GM18907 (cell line): ENCODE results near the gene TBL1X.
"Not testable (repeated sequence)": the region's sequence is repeated elsewhere in the genome, so short reads cannot be mapped to it uniquely, and the experiment has no call there.

Experiments used
- ATAC-seq: cut with Tn5 transposase; IDR thresholded peaks from one replicate; pipeline ENCODE4 v1.9.1; 2021; ENCODE audit warnings: mild to moderate bottlenecking, moderate library complexity; ENCODE audit not compliant: unreplicated experiment

TBL1X gene

DNA sequence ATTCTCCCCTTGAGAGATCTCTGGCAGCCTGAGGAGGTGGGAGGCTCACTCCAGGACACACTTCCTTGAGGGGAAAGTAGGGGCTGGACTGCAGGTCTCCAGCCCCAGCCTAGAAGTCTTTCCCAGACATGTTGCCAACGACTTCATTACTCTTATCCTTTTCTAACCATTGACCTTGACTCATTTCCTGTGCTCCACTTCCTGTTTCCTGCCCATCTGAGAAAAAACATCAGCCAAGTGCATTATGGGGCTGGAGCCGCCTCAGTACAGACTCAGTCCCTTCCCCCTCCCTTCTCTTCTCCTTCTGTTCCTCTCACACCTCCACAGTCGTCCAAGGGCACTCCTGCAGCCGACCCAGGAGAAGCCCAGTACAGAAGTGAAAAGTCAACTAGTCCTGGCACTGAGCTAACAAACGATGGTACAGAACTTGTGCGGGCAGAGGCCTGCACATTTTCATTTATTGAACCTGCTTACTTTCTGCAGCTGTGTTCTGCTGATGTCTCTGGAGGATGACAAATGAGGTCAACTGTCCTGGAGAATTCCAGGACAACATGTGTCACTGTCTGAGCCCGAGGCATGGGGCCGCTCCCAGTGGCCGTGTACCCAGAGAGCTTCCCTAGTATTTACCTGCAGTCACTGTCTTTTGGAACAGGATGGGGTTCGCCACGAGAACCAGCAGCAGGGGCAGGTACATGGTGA, 280.7 kb downstream of the TBL1X start:
- no peak for ATAC-seq

DNA sequence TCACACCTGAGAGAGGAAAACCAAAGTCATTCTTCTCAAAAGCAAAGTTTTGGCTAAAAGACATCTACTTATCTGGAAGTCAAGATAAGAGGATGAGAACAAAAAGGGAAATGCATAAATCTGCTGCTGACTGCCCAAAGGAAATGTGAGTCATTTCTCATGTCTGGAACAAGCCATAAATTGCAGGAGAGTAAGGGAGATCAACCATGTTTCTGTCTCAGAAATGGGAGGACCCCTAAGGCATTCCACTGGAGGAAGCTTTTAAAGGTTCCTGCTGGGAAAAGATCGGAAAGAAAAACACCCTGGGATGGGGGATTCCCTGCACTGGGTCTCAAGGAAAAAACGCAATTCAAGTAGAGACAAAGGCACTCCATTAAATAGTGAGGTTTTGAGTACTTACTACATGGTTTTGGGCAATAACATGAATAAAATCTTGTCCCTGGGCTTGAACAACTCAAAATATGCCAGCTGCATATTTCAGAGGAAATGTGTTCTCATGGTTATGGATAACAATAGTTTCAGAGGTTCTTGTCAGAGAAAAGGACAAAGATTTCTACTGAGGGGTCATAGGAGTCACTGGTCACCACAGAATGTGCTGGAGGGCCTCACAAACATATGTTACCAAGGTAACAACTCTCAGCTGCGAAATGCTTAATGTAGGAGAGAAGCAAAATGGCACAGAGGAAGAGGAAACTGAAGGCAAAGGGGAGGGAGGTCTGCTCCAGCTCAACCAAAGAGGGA, 281.5 kb downstream of the TBL1X start:
- ATAC-seq = no peak

DNA sequence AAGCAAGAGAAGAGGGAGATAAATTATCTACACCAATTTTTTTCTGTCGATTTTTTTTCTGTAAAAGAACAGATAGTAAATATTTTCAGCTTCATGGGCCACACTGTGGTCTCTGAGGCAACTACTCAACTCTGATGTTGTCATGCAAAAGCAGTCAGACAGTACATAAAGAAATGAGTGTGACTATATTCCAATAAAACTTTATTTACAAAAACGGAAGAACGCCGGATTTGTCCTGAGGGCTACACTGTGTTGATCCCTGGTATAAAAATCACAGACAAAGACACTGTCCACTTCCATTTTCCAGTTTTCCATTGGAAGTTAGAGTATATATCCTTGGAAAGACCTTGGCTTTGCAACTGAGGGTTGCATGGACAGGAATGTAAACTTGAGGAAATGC, 282.8 kb downstream of the TBL1X start:
- no peak for ATAC-seq

DNA sequence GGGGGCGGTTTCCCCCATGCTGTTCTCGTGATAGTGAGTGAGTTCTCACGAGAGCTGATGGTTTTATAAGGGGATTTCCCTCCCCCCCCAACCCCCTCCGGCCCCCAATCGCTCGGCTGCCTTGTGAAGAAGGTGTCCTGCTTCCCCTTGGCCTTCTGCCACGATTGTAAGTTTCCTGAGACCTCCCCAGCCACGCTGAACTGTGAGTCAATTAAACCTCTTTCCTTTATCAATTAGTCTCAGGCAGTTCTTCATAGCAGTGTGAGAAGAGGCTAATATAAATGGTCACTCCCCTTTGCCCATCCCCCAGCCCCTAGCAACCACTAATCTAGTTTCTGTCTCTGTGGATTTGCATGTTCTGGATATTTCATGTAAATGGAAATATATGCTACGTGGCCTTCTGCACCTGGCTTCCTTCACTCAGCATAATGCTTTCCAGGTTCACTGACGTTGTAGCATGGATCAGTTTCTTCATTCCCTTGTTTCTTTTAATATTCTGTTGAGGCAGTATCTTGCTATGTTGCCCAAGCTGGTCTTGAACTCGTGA, 284.4 kb downstream of the TBL1X start:
- ATAC-seq = no peak

DNA sequence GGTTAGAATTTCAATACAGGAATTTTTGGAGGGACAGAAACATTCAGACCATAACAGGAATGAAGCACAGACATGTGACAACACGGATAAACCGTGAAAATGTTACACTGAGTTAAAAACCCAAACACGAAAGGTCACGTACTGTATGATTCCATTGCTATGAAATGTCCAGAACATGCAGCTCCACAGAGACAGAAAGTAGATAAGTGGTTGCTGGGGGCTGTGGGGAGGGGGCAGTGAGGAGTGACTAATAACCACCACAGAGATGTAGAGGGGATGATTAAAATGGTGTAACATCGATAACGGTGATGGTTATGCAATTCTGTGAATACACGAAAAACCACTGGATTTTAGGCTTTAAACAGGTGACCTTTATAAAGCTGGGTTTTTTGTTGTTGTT, 292.5 kb downstream of the TBL1X start:
- ATAC-seq = no peak

DNA sequence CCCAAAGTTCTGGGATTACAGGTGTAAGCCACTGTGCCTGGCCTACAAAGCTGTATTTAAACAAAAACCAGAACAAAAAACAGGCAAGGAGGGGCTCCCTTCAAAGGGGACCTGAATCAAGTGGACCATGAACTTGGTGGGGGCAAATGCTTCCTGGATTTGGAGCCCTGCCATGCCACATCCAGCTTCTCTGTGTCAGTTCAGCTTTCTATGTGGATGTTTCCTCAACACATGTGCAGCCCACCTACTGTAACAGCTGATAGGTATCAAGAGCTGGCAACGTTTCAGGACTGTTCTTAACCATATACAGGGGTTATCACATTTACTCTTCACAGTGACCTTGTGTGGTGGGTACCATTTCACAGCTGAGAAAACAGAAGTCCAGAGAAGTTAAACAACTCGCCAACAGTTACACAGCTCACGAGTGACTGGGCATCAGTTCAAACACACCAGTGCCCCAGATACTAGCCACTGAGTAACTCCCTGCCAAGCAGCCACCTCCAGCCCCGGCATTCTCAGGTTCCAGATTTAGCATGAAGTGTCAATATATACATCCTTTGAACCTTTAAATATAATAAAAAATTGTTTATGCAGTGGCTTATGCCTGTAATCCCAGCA, 293.3 kb downstream of the TBL1X start:
- no peak for ATAC-seq

DNA sequence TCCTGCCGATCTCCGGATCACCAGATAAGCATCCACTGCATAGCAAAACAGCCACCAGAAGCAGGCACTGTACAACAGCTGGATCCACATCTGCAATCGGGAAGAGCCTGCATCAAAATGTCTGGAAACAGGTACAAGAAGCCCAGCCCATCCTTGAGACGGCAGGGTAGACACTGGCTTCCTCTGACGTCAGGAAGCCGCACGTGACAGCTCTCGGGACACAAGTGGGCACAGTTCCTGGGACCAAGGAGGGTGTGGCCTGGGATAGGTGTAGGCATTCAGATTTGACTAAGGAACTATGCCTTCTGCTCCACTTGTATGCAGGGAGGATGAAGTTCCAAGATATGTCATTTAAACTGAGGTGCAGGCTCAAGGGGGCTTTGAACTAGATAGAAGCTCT, 294.5 kb downstream of the TBL1X start:
- no peak for ATAC-seq

DNA sequence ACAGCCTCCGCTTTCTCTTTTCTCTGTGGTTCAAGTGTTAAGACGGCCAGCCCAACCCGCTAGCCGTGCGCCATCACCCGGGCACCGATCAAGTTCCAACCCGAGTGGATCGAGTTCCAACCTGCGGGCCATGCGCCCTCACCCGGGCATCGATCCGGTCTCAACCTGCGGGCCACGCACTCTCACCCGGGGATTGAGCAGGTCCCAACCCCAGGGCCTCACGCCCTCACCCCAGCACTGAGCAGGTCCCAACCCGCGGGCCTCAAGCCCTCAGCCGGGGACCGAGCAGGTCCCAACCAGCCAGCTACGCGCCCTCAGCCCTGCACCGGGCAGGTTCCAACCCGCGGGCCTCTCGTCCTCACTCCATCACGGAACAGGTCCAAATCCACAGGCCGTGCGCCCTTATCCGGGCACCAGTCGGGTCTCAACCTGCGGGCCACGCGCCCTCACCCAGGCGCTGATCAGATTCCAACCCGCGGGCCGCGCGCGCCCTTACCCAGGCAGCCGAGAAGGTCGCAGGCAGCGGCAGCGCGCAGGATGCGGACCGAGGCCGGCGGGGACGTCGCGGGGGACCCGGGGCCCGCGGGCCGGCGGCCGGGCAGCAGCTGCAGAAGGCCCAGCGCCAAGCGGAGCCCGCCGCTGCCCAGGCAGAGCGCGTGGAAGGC, 300.3 kb downstream of the TBL1X start:
- ATAC-seq = no peak

DNA sequence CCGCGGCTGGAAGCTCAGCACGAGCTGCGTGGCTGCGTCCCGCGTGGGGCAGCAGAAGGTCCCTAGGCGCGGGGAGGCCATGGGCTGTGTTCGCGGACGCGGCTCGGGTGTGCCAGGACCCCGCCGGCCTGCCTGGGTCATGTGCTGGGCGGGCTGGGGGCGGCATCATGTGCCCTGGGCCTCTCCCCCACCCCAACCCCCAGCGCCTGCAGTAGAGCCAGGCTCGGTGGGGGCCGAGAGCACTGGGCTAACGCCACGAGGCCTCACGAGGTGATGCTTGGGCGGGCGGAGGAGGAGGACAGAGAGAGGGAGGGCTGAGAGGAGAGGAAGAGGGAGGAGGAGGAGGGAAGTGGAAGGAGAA, 300.9 kb downstream of the TBL1X start, which contains the start of gene GPR143:
TSS of gene GPR143 (minus strand) at position 111 of the 361 bp plus-strand sequence. CDS start at position 81, 30 bp downstream.
- no peak for ATAC-seq

DNA sequence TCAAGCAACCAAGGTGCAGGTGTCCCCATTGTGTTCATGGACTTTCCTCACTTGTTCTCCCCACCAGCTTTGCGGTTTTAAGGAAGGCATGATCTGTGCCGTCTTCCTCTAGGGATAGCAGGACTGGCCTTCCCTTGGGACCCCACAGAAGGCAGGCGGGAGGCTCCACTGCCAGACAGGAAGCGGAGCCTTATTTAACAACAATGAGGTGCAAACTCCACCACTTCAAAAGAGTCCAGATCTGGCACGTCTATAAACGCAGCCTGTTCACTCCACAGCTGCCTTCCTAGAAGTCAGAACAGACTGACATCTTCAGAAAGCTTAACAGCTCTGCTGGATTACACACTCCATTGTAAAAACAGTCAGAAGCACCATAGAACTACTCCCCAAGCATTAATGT, 302.5 kb downstream of the TBL1X start:
- no peak for ATAC-seq

DNA sequence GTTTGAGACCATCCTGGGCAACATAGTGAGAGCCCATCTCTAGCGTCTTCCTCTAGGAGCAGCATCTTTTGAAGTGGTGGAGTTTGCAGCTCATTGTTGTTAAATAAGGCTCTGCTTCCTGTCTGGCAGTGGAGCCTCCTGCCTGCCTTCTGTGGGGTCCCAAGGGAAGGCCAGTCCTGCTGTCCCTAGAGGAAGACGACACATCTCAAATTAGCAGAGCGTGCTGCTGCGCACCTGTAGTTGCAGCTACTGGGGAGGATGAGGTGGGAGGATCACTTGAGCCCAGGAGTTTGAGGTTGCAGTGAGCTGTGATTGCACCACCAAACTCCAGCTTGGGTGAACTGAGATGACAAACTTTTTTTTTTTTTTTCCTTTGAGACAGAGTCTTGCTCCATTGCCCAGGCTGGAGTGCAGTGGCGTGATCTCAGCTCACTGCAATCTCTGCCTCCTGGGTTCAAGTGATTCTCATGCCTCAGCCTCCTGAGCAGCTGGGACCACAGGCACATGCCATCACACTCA, 303.5 kb downstream of the TBL1X start:
- ATAC-seq = not testable (repeated sequence)

DNA sequence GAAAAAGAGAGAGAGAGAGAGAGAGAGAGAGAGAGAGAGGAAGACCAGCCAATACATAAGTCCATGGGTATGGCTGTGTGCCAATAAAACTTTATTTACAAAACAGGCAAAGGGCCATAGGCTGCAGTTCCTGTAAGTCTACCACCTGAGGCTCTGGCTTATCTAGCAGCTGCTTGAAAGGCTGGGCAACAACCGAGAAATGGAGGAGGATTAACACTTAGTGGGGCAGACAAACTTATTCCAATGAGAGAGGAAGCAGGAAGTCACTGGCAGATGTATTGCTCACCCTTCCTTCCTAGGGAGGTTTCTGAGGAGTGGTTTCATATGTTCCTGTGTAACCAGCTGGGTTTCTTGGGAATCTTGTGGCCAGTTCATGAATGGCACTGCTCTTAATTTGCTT, 305.5 kb downstream of the TBL1X start:
- no peak for ATAC-seq

DNA sequence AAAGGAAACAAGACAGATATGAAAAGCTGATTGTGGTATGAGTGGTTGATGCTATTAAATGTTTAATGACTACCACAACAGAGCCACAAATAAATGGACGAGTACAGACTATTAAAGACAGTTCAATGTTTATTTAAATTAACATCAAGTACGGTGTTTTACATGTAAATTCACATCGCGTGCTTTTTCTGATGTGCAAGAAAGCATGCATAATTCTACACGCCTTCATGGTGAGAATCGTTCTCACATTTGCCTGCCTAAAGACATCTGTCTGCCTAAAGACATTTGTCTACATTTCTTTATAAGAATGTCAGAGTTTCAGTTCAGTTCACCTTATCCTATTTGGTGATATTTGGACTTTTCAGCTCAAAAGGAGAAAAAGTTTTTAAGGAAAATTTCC, 308.1 kb downstream of the TBL1X start:
- no peak for ATAC-seq

DNA sequence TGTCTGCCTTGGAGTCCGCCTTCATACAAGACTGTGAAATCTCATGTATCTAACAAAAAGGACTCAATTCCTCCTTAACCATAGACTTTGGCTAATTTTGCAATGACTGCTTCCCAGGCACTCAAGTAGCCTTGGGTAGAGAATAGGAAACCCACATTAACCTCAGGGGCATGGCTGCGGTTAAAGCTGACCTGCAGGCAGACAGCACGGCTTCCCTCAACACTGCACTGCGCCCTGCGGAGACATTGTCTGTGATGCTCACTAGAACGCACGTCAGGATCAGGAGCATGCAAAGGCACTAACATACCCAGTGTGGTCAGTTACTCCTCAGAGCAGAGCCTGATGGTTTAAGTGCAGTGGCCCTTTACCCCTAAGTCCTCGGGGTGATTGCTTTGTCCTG, 311.1 kb downstream of the TBL1X start:
- no peak for ATAC-seq

DNA sequence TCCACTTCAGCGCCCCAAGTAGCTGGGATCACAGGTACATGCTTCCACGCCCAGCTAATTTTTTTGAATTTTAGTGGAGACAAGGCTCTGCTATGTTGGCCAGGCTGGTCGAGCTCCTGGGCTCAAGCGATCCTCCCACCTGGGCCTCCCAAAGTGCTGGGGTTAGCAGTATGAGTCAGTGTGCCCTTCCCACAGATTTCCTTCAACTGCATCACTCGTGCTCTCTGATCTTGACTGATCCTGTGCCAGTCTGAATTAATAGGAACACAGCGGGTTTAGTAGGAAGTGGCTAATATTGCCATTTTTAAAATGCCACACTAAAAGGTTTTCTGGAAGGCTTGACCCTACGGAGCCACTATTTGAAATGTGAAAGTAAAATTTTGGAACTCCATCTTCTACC, 317.1 kb downstream of the TBL1X start:
- ATAC-seq = no peak

DNA sequence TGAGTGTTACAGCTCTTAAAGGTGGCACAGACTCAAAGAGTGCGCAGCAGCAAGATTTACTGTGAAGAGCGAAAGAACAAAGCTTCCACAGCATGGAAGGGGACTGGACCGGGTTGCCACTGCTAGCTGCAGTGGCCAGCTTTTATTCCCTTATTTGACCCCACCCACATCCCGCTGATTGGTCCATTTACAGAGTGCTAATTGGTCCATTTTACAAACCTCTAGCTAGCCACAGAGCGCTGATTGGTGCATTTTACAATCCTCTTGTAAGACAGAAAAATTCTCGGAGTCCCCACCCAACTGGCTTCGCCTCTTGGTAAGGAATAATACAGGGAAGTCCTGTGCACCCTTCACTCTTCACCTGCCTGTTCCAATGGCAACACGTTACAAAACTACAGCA, 319.5 kb downstream of the TBL1X start:
- ATAC-seq = no peak

DNA sequence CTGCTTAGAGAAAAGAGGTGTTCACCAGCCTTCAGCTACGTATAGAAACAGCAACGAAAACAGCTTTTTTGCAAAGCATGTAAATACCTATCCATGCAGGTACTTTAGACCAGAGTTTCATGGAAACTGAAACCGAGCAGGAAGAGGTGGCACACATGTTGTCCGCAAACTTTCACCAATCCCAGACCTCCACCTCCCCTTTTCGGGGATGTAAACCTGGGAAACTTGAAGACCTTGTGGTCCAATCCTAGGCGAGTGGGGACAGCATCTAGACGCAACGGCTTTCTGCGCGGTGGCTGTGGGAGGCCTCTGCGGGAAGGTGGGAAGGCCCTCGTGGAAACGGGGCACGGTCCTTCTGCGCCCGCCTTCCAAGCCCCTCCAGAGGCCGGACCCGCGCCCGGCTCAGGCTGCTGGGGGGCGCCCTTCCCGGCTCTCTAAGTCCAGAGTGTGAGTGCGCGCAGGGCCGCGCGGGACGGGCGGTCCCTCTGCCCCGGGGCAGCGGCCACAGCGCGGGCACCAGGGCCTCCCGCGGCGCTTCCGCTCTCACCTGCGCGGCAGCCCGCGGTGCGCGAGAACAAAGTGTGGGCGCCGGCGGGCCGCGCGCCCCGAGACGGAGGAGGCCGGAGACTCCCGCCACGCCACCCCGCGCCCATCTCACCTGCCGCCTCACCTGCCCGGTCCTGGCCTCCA, 320.5 kb downstream of the TBL1X start:
- ATAC-seq = no peak

DNA sequence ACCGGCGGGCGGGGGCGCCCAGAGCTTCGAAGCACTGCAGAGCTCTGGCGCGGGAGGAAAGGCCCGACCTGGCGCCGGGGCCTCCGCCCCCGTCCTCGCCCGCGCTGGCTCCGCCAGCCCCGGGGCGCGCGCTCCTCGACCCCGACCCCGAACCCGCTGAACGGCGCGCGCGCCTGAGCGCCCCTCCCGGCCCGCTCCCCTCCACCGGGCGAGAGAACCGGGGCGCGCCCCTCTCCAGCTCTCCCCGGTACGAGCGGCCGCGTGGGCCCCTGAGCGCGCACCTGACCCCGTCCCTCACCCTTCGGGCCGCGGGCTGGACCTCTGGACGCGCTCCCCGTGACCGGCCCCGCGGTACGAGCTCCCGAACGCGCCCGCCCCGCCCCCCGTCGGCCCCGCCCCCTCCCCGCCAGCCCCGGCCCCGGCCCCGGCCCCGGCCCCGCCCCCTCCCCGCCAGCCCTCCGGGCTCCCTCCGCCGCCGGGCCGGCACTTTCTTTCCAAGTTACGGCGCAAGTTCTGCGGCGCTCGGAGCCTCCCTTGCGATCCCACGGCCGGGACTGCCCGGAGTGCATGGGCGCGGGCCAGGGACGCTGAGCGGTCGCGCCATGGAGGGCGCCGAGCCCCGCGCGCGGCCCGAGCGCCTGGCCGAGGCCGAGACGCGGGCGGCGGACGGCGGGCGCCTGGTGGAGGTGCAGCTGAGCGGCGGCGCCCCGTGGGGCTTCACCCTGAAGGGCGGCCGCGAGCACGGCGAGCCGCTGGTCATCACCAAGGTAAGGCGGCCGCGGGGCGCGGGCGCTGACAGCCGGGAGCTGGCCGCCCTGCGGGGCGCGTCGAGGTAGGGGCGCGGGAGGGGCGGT, 321.3 kb downstream of the TBL1X start, which contains the start of gene SHROOM2:
TSS of gene SHROOM2 (plus strand) at position 486 of the 854 bp plus-strand sequence. CDS start at position 603, 117 bp downstream.
- ATAC-seq = no peak
